ENCODE data around the gene ITPR1.

GRCh38 chr3:4529876-4530588, 36.9 kb downstream of the ITPR1 start:
- TF ChIP-seq POLR2AphosphoS5 (IDR thresholded peaks at IDR 0.05; ENCODE audit: borderline replicate concordance, low read depth, low read length) (no peak), EZH2 (IDR thresholded peaks at IDR 0.05) (no peak)

All from SK-N-MC (cell line).